ENCODE results near the gene SORCS2. TPM values are rescaled to one million over a fixed set of nuclear protein-coding genes. Genes with fewer than 3 reads are reported as not detected.

SORCS2 gene
- total RNA-seq, 2 experiments from 2014 or later = not detected

DNA sequence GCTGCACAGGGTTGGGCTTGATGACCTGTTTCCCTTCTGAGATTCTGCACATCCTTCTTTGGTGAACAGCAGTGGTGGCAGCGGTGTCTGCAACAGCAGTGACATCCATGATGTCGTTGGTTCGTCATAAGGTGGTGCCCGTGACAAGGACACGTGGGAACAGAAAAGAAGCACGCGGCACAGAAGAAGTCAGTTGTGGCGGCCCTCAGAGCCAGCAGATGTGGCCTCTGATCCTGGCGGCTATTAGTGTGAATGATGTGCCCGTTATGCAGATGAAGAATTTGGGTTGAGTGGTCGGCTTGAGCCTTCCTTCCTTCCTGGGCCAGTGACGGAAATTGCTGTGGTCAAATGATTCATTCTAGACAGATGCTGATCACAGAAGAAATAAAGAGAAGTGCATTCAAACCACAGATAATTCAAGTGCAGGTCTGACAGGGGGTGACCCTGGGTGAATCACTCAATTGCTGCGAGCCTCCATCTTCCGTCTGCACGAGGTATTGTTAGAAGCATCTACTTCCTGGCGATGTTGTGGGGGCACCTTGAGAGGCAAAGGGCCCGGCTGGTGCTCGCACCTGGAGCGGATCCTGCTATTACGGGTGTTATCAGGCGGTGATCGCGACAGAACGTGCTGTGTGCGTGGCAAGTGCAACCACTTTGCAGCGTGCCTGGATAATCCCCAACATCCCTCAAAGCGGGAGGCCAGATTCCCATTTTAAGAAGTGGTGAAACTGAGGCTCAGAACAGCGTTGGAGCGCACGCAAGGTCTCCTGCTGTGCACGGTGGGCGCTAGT is 457.6 kb downstream of the SORCS2 start:
- Mint-ChIP-seq H3K27ac (peak overlapping the region; percentile 85), H3K4me1 (ENCODE audit: low read depth) (peaks cover 73% of the 10 kb centered on the region), H3K9me3 (ENCODE audit: insufficient read depth) (peaks cover 3% of the 10 kb centered on the region), H3K4me3 (no peak overlapping the region), H3K27me3 (ENCODE audit: low read depth) (peaks cover under 1% of the 10 kb centered on the region), H3K36me3 (ENCODE audit: low read depth) (peaks cover 9% of the 10 kb centered on the region)
- ChIA-PET POLR2A (no interaction called here), CTCF (interaction anchor here (1.0 to 1.1 kb wide), 2 partner anchors 22 to 152 kb away, joined by 3 to 4 read pairs; no protein-coding TSS in a partner anchor)
- peak; percentile 81 for DNase-seq
- peak; percentile 77 for ATAC-seq

DNA sequence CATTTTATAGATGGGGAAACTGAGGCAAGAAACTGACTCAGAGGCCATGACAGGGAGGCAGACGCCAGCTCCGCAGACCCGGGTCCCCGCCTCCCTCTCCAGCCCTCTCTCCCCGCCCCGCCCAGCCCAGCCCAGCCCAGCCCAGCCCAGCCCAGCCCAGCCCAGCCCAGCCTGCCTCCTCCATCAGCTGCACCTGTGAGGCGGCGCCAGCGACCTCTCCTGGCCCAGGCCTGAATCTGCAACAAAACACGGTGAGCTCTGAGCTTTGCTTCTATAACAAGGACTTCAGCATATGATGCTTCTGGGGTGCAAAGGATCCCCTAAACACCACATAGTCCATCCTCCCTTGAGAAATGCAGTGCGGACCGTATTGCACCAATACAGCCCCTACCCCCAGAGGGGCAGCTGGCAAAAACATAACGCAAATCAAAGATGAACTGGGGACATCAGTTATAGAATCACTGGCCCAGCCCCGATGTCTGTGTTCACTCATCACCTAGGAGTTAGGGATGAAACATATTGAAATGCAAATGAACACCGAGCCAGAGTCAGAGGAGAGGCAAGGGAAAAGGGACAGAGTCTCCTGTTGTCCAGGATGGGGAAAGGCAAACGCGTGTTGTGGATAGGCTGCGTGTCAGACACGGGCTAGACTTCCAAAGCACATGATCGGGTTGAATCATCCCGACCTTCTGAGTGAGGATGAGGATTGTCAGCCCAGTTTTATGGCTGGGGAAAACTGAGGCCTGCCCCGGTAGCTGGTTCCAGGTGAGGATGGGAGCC is 458.5 kb downstream of the SORCS2 start:
- Mint-ChIP-seq H3K27me3 (ENCODE audit: low read depth) (peaks cover 3% of the 10 kb centered on the region), H3K36me3 (ENCODE audit: low read depth) (peaks cover 6% of the 10 kb centered on the region), H3K27ac (peak overlapping the region; percentile 85), H3K4me1 (ENCODE audit: low read depth) (peaks cover 73% of the 10 kb centered on the region), H3K4me3 (no peak overlapping the region), H3K9me3 (ENCODE audit: insufficient read depth) (peaks cover 3% of the 10 kb centered on the region)
- POLR2A ChIA-PET = no interaction called here
- CTCF ChIA-PET = interaction anchor here (1.0 to 1.1 kb wide), 2 partner anchors 21 to 151 kb away, joined by 3 to 4 read pairs; no protein-coding TSS in a partner anchor
- peak; percentile 45 for DNase-seq
- no peak for ATAC-seq

DNA sequence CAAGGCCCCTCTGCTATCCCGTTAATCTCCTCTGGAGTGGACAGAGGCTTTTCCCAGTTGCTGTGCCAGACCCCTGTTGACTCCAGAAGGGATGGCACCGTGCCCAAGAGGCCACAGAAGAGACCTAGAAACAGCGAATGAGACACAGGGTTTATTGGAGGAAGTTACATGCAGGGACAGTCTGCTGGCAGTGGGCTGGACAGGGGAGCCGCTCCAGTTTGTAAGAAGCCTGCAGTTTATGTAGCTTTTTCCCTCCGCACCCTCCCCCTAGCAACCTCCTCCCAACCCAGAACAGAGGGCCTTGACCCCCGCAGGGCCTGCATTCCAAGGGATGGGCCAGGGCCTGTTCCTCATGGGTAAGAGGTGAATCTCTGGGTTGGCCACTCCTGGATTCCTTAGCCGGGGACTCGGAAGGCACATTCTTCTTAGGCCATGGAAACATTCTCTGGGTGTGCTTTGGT is 459.2 kb downstream of the SORCS2 start:
- CTCF ChIA-PET = no interaction called here

DNA sequence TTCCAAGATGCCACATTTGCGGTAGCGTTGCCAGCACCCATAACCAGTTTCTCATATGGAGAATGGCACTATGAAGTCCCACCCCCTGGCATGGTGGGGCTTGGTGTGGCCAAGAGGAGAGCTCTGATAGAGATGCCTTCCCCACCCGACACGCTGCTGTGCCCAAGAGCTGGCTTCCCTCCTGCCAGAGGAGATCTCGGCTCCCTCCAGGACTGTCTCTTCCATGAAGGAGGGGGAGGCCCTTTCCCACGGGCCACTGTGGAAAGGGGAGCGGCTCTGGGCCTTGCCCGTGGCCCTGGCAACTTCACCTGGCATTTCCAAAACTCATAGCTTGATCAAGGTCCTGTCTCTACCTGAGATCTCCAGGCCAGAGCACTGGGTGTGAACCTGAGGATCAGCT is 459.7 kb downstream of the SORCS2 start:
- POLR2A ChIA-PET = no interaction called here
- DNase-seq = no peak
- Mint-ChIP-seq H3K27ac (peak overlapping the region; percentile 68), H3K27me3 (ENCODE audit: low read depth) (peaks cover 3% of the 10 kb centered on the region), H3K9me3 (ENCODE audit: insufficient read depth) (no peaks in the 10 kb centered on the region), H3K36me3 (ENCODE audit: low read depth) (peaks cover 2% of the 10 kb centered on the region), H3K4me1 (ENCODE audit: low read depth) (peaks cover 64% of the 10 kb centered on the region), H3K4me3 (no peak overlapping the region)
- ATAC-seq = no peak
- CTCF ChIA-PET = no interaction called here

More for the DNA sequence above, 459.2 kb downstream of the SORCS2 start:
- DNase-seq = no peak
- ATAC-seq = no peak
- Mint-ChIP-seq H3K36me3 (ENCODE audit: low read depth) (peaks cover 6% of the 10 kb centered on the region), H3K27me3 (ENCODE audit: low read depth) (peaks cover 3% of the 10 kb centered on the region), H3K4me1 (ENCODE audit: low read depth) (peaks cover 69% of the 10 kb centered on the region), H3K27ac (peak overlapping the region; percentile 79), H3K9me3 (ENCODE audit: insufficient read depth) (peaks cover 3% of the 10 kb centered on the region), H3K4me3 (no peak overlapping the region)
- POLR2A ChIA-PET = no interaction called here

DNA sequence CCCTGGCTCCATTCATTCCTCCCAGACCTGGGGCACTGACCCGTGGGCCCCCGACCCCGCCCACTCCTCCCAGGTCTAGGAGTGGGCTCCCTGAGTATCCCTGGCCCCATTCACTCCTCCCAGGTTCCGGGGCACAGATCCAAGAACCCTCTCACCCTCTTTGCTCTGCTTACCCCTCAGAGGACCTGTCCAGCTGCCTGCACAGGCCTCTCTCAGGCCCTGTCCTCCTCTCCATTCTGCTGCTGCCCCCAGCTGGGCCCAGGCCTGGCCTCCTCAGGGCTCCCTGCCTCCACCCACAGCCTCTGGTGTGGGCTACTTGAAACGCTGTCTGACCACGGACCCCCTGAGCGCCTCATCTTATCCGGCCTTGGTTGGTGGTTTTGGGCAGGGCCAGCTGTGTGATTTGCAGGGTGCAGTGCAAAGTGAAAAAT is 460.1 kb downstream of the SORCS2 start:
- DNase-seq = peak; percentile 50
- no peak overlapping the region for H3K4me3 Mint-ChIP-seq
- peaks cover 3% of the 10 kb centered on the region for H3K27me3 Mint-ChIP-seq (ENCODE audit: low read depth)
- H3K36me3 Mint-ChIP-seq (ENCODE audit: low read depth) = peaks cover 2% of the 10 kb centered on the region
- no peaks in the 10 kb centered on the region for H3K9me3 Mint-ChIP-seq (ENCODE audit: insufficient read depth)
- no peak for ATAC-seq
- peak overlapping the region; percentile 68 for H3K27ac Mint-ChIP-seq
- CTCF ChIA-PET = no interaction called here
- peaks cover 60% of the 10 kb centered on the region for H3K4me1 Mint-ChIP-seq (ENCODE audit: low read depth)
- POLR2A ChIA-PET = no interaction called here

DNA sequence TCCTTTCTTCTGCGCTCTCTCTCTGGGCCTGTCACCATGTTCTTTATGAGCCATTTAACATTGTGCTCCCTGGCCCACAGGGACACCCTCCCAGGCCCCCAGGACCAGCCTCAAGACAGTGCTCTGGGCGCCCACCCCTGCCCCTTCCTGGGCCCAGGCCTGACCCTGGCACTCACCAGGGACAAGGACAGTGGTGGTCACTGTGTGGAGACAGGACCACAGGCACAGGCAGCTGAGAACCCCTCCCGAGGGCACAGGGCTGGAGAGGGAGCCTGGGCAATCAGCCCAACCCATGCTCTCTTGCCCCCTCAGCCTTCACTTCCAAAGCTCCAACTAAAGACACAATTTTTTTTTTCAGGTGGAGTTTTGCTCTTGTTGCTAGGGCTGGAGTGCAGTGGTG is 460.6 kb downstream of the SORCS2 start:
- ChIA-PET POLR2A (no interaction called here), CTCF (interaction anchor here (1.2 kb wide), 1 partner anchor 149 kb away, joined by 4 read pairs; no protein-coding TSS in a partner anchor)
- Mint-ChIP-seq H3K36me3 (ENCODE audit: low read depth) (peaks cover 2% of the 10 kb centered on the region), H3K9me3 (ENCODE audit: insufficient read depth) (no peaks in the 10 kb centered on the region), H3K4me1 (ENCODE audit: low read depth) (peaks cover 55% of the 10 kb centered on the region), H3K27me3 (ENCODE audit: low read depth) (peaks cover 3% of the 10 kb centered on the region), H3K27ac (peak overlapping the region; percentile 68), H3K4me3 (no peak overlapping the region)
- DNase-seq = no peak
- no peak for ATAC-seq

DNA sequence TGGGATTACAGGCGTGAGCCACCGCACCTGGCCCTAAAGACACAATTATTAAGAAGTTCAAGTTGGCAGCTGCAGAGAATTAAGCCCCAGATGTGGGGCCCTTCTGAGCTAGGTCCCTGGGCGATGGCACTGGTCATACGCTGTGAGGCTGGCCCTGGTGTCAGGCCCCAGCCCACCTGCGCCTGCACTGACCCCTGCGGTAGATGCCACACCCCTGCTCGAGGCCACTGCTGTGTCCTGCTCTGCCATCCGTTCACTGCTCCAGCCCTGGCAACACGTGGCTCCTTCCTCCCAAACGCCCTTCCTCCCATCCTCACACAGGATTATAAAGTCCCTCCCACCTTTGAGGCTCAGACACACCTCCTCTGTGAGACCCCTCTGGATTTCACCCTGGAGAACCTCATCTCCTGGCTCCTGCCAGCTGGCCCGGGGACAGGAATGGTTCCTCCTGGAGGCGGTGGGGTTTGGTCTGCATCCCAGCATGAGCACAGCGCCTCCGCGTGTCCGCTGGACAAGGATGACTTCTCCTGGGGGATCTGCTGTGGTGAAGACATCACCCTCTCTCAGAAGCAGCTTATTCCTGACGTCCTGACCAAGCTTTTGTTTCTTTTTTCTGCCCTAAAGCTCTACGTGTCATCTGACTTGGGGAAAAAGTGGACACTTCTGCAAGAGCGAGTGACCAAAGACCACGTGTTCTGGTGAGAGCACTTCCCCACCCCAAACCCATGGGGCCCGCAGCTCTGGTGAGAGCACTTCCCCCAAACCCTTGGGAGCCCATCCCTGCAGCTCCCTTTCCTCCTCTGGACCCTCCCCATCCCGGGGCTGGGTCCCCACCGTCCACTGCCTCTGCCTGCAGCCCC is 461.4 kb downstream of the SORCS2 start:
- Mint-ChIP-seq H3K4me3 (no peak overlapping the region), H3K27me3 (ENCODE audit: low read depth) (peaks cover 3% of the 10 kb centered on the region), H3K4me1 (ENCODE audit: low read depth) (peaks cover 47% of the 10 kb centered on the region), H3K9me3 (ENCODE audit: insufficient read depth) (no peaks in the 10 kb centered on the region), H3K36me3 (ENCODE audit: low read depth) (peaks cover 2% of the 10 kb centered on the region), H3K27ac (peak overlapping the region; percentile 3)
- CTCF ChIA-PET = interaction anchor here (1.2 kb wide), 1 partner anchor 149 kb away, joined by 4 read pairs; no protein-coding TSS in a partner anchor
- DNase-seq = no peak
- ATAC-seq = no peak
- POLR2A ChIA-PET = no interaction called here

DNA sequence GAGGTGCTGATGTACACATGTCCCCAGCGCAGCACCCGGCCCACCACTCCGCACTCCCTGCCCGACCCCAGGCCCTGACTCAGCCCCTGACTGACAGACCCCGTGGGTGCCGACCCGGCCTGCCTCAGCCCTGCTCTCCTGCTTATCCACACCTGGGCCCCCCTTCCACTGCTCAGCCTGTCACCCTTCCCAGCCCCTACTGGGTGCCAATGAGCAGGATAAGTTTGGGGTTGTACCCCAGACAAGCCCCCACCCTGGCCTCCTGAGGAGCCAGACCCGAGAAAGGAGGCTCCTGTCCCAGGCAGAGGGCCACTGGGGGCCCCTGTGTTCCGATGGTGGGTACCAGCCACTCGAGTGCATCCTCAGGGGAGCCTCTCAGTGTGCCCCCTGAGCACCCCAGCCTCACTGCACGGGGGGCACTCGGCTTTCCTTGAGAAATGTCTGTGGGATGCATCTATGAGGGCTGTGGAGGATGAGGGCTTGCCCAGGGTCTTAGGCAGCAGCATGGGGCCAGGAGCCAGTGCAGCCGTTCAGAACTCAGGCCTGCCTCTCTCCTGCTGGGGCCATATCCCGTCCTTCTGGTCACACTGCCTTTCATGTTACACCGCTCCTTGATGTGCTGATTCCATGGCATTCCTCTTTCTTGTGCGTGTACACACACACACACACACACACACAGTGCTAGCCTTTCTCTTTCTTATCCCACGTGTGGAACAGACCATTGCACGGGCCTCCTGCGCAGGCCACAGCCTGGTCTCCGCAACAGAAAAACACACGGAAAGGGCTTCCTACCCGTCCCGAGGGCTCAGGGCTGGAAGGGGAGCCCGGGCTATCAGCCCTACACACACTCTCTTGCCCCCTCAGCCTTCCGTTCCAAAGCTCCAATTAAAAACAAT is 462.5 kb downstream of the SORCS2 start:
- H3K27me3 Mint-ChIP-seq (ENCODE audit: low read depth) = peaks cover 3% of the 10 kb centered on the region
- H3K4me1 Mint-ChIP-seq (ENCODE audit: low read depth) = peaks cover 36% of the 10 kb centered on the region
- ChIA-PET POLR2A (no interaction called here), CTCF (no interaction called here)
- H3K27ac Mint-ChIP-seq = peak overlapping the region; percentile 3
- H3K9me3 Mint-ChIP-seq (ENCODE audit: insufficient read depth) = no peaks in the 10 kb centered on the region
- no peak for DNase-seq
- no peak for ATAC-seq
- no peak overlapping the region for H3K4me3 Mint-ChIP-seq
- H3K36me3 Mint-ChIP-seq (ENCODE audit: low read depth) = no peaks in the 10 kb centered on the region

DNA sequence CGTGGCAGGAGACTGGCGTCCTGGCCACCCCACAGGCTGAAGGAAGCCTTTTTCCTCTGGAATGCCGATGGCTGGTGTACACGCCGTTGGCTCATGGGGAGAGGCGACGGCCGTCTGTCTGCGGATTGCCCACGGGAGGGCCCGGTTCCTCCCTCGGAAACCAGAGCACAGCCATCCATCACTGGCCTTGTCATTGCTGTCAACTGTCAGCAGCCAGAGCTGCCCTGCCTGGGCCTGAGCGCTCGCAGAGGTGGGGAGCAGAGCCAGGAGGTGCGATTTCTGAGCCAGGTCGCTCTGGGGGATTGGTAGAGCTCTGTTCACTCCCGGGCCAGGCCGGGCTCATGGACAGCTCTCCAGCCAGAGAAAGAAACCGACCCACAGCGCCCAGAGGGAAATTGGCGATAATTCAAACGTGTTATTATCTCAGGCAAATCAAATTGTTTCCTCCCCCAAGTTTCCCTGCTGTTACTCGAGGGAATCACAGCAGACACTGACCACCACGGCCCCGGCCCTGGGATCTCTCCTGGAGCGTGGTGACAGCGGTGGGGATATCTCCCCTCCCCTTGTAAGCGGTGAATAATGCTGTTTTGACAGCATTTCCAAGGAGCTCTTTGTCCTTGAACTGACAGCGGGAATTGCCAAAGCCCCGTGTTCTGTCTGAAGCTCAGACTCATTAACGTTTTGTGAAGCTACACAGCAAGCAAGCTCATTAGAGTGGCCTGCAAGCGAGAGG is 463.3 kb downstream of the SORCS2 start:
- DNase-seq = no peak
- CTCF ChIA-PET = no interaction called here

DNA sequence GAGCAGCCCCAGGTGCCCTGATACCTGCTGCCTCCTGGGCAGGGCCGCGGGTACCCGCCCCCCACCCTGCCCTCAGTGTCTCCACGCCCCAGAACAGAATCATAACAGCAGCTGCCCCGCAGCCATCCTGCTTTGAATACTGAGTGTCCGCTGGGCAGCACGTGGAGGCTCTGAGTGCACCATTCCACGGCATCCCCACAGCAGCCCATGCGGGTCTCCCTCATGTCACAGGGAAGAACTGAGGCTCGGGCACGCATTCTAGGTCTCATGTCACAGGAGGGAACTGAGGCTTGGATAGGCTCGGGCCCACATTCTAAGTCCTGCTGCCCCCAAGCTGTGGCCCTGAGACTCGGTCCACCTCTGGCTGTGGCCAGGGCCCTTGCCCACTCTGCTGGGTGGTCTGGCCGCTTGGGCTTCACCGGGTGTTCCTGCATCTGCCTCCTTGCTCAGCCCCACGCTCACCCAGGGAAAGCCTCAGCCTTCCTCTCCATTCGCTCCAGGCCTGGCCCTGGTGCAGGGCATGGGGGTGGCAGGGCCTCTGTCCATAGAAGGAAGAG is 464.0 kb downstream of the SORCS2 start:
- Mint-ChIP-seq H3K27me3 (ENCODE audit: low read depth) (peaks cover 3% of the 10 kb centered on the region), H3K4me1 (ENCODE audit: low read depth) (peaks cover 21% of the 10 kb centered on the region), H3K27ac (no peak overlapping the region), H3K36me3 (ENCODE audit: low read depth) (no peaks in the 10 kb centered on the region), H3K9me3 (ENCODE audit: insufficient read depth) (no peaks in the 10 kb centered on the region), H3K4me3 (no peak overlapping the region)
- ChIA-PET POLR2A (no interaction called here), CTCF (no interaction called here)
- DNase-seq (no peak), ATAC-seq (no peak)

More for the DNA sequence above, 463.3 kb downstream of the SORCS2 start:
- H3K9me3 Mint-ChIP-seq (ENCODE audit: insufficient read depth) = no peaks in the 10 kb centered on the region
- no peak overlapping the region for H3K4me3 Mint-ChIP-seq
- POLR2A ChIA-PET = no interaction called here
- no peak overlapping the region for H3K27ac Mint-ChIP-seq
- ATAC-seq = no peak
- H3K36me3 Mint-ChIP-seq (ENCODE audit: low read depth) = no peaks in the 10 kb centered on the region
- H3K27me3 Mint-ChIP-seq (ENCODE audit: low read depth) = peaks cover 3% of the 10 kb centered on the region
- peaks cover 27% of the 10 kb centered on the region for H3K4me1 Mint-ChIP-seq (ENCODE audit: low read depth)

Measured in activated CD8-positive, alpha-beta T cell treated with anti-CD3 and anti-CD28 coated beads, Interleukin-2, amount 10 ng/mL, durations not matched to agents 7 days and 5 days (primary cell).